CD4-positive, alpha-beta T cell treated with Interleukin-12 subunit alpha and Interleukin-12 subunit beta, for 1 hour (primary cell): ENCODE results near the gene PDZK1.
"Not testable (repeated sequence)": the region's sequence is repeated elsewhere in the genome, so short reads cannot be mapped to it uniquely, and the experiment has no call there.

Experiments
- DNase-seq: peaks from one replicate; pipeline ENCODE4 v3.0.0-alpha.2; 2020

Gene PDZK1

GRCh38 chr1:145641886-145642285 is 65.3 kb downstream of the PDZK1 start:
- DNase-seq = not testable (repeated sequence)

DNA sequence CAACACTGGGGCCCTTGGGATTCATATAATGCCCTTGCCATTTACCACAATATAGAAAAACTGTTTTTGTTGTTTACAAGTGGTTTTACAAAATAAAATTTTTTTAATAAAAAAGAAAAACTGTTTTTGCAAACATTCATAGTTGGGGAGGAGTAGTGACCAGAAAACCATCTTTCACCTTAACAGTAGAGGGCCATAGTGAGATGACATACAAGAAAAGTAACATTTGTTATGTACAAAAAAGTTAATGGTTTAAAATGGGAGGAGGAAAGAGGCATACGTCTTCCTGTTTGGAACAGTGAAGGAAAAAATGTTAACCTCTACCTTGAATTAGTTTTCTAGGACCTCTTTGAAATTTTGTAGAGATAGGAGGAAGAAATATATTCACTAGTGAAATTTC is 70.9 kb downstream of the PDZK1 start:
- DNase-seq = not testable (repeated sequence)

GRCh38 chr1:145622177-145622576 is 85.0 kb downstream of the PDZK1 start:
- not testable (repeated sequence) for DNase-seq
